Activated B cell treated with CpG ODN at 0.5 μM for 24 hours (primary cell): ENCODE measurements around the gene CYTL1. TPM values are rescaled to one million over a fixed set of nuclear protein-coding genes. Genes with fewer than 3 reads are reported as not detected.

ENCODE experiments used
- ATAC-seq: fragments of 200-7000 bp; cut with Tn5 transposase; one replicate; pipeline ENCODE4 v1.10.0; 2021; ENCODE audit warnings: low read depth, mild to moderate bottlenecking, moderate library complexity
- CTCF ChIA-PET: fragments of 350-600 bp; sonication (Branson Sonifier 250); formaldehyde crosslinking; loops from one replicate; lab custom pipeline; 2021; ENCODE audit warnings: antibody characterized with exemption; lab: Charles Lee
- POLR2A ChIA-PET: fragments of 350-600 bp; sonication (Branson Sonifier 250); formaldehyde crosslinking; loops from one replicate; lab custom pipeline; 2021; ENCODE audit warnings: antibody characterized with exemption; lab: Charles Lee
- DNase-seq: peaks from one replicate; pipeline ENCODE4 v3.0.0; 2022
- H3K27ac Mint-ChIP-seq: one replicate; pipeline ENCODE4 v1.8.0; 2020; ENCODE audit warnings: mixed read lengths
- H3K27me3 Mint-ChIP-seq: one replicate; pipeline ENCODE4 v1.8.0; 2021; ENCODE audit warnings: mixed read lengths
- H3K36me3 Mint-ChIP-seq: one replicate; pipeline ENCODE4 v1.8.0; 2021; ENCODE audit warnings: low read depth, mixed read lengths
- H3K4me1 Mint-ChIP-seq: one replicate; pipeline ENCODE4 v1.8.0; 2021; ENCODE audit warnings: mixed read lengths
- H3K4me3 Mint-ChIP-seq: one replicate; pipeline ENCODE4 v1.8.0; 2020; ENCODE audit warnings: mild to moderate bottlenecking, mixed read lengths
- H3K9me3 Mint-ChIP-seq: one replicate; pipeline ENCODE4 v1.8.0; 2020; ENCODE audit warnings: mixed read lengths
- intact Hi-C: fragments of 100-400 bp; cut with micrococcal nuclease; formaldehyde crosslinking; loops from one replicate; pipeline ENCODE4 v1.15.1; 2024
- total RNA-seq: library from RNA; stranded (reverse); gene quantifications from 2 replicates; pipeline ENCODE4 v1.2.3, GENCODE V29; 2022
- TF ChIP-seq, protein P1 (sequence below): fragments of 200-600 bp; IDR thresholded peaks from one replicate; pipeline ENCODE4 v1.8.0; 2022; ENCODE audit warnings: antibody characterized with exemption, mild to moderate bottlenecking

Gene CYTL1
- total RNA-seq, 1 donor from 2014 or later, result not detected

DNA sequence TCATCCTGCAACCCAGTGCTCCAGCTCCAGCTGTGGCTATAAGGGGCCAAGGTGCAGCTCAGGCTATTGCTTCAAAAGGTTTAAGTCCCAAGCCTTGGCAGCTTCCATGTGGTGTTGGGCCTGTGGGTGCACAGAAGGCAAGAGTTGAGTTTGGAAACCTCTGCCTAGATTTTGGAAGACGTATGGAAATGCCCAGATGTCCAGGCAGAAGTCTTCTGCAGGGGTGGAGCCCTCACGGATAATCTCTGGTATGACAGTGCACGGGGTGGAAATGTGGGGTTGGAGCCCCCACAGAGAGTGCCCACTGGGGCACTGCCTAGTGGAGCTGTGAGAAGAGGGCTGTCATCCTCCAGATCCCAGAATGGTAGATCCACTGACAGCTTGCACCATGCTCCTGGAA lies 44.5 kb downstream of the CYTL1 start:
- CTCF ChIA-PET, result no interaction called here
- DNase-seq, result no peak

DNA sequence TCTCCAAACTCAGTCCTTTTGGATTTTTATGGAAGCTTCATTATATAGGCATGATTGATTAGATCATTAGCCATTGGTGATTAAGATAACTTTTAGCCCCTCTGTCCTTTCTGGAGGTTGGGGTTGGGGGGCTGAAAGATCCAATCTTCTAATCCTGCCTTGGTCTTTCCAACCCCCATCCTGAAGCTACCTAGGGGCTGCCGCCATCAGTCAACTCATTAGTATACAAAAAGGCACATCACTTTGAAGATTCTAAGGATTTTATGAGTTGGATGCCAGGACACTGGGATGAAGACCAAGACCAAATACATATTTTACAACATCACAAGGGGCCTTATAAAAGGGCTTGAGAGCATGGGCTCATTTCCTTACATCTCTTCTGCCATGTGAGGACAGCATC lies 47.5 kb downstream of the CYTL1 start:
- TF ChIP-seq, protein P1, sequence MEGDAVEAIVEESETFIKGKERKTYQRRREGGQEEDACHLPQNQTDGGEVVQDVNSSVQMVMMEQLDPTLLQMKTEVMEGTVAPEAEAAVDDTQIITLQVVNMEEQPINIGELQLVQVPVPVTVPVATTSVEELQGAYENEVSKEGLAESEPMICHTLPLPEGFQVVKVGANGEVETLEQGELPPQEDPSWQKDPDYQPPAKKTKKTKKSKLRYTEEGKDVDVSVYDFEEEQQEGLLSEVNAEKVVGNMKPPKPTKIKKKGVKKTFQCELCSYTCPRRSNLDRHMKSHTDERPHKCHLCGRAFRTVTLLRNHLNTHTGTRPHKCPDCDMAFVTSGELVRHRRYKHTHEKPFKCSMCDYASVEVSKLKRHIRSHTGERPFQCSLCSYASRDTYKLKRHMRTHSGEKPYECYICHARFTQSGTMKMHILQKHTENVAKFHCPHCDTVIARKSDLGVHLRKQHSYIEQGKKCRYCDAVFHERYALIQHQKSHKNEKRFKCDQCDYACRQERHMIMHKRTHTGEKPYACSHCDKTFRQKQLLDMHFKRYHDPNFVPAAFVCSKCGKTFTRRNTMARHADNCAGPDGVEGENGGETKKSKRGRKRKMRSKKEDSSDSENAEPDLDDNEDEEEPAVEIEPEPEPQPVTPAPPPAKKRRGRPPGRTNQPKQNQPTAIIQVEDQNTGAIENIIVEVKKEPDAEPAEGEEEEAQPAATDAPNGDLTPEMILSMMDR, result no peak
- H3K9me3 Mint-ChIP-seq, result peaks cover 16% of the 10 kb centered on the region

More for the DNA sequence above, 44.5 kb downstream of the CYTL1 start:
- no peak for ATAC-seq
- TF ChIP-seq, protein P1, result no peak
- peaks cover 18% of the 10 kb centered on the region for H3K9me3 Mint-ChIP-seq
- H3K36me3 Mint-ChIP-seq, result peaks cover 3% of the 10 kb centered on the region
- intact Hi-C loops, result no loop called here
- no peak overlapping the region for H3K27ac Mint-ChIP-seq
- no peaks in the 10 kb centered on the region for H3K4me1 Mint-ChIP-seq
- POLR2A ChIA-PET, result no interaction called here
- no peaks in the 10 kb centered on the region for H3K27me3 Mint-ChIP-seq
- H3K4me3 Mint-ChIP-seq, result no peak overlapping the region

DNA sequence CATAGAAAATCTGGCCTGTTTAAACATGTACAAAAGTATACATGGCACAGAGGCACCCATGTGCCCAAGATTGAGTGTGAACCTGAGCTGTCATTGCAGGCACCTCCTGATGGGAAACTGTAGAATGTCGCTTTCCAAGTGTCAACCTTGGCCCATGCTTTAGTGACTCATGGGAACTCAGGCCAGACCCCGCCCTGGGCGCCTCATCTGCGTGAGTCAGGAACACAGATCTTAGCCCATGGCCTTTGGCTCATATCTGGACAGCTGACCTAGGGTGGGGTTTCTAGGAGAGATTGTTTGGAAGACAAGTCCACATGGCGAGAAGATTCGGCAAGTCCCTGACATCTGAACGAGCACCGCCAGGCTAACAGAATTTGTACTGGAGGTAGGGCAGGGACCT lies 50.0 kb downstream of the CYTL1 start:
- ChIA-PET CTCF (no interaction called here), POLR2A (no interaction called here)
- TF ChIP-seq, protein P1, result no peak
- ATAC-seq, result no peak
- H3K36me3 Mint-ChIP-seq, result no peaks in the 10 kb centered on the region
- intact Hi-C loops, result no loop called here
- H3K9me3 Mint-ChIP-seq, result peaks cover 12% of the 10 kb centered on the region
- no peak overlapping the region for H3K27ac Mint-ChIP-seq
- no peak for DNase-seq
- no peak overlapping the region for H3K4me3 Mint-ChIP-seq
- no peaks in the 10 kb centered on the region for H3K4me1 Mint-ChIP-seq
- no peaks in the 10 kb centered on the region for H3K27me3 Mint-ChIP-seq

More for the DNA sequence above, 47.5 kb downstream of the CYTL1 start:
- ChIA-PET POLR2A (no interaction called here), CTCF (no interaction called here)
- Mint-ChIP-seq H3K27me3 (no peaks in the 10 kb centered on the region), H3K4me3 (no peak overlapping the region), H3K36me3 (peaks cover 3% of the 10 kb centered on the region), H3K4me1 (no peaks in the 10 kb centered on the region), H3K27ac (no peak overlapping the region)
- intact Hi-C loops, result no loop called here
- ATAC-seq (no peak), DNase-seq (no peak)

DNA sequence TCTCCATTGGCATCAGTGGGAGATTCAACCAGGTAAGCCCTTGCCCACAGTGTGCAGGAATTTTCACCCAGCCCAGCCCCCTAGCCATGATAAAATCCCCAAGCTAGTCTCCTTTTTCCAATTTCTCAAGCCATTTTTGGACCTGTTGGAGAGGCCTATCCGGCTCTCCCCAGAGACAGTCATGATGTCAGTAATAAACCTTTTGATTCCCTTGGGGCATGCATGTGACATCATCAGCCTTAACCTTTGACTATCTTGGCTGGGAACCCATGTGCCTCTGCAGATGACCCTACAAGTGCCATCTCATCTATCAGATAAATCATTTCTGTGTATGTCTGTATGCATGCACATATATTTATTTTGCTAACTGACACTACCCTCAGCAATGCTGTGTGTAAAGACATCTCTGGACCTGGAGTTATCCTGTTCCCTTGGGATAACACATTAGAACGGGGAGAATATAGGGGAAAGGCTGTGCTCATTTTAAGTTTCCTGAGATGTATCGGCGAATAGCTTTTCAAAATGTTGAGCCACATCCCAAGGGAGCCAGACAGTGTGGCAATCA lies 51.0 kb downstream of the CYTL1 start:
- Mint-ChIP-seq H3K27ac (no peak overlapping the region), H3K27me3 (no peaks in the 10 kb centered on the region), H3K4me1 (no peaks in the 10 kb centered on the region), H3K9me3 (peaks cover 18% of the 10 kb centered on the region), H3K36me3 (no peaks in the 10 kb centered on the region), H3K4me3 (no peak overlapping the region)
- intact Hi-C loops, result no loop called here
- TF ChIP-seq, protein P1, result no peak
- ATAC-seq, result no peak
- ChIA-PET CTCF (no interaction called here), POLR2A (no interaction called here)
- no peak for DNase-seq

Other genes starting within 250 kb of the CYTL1 start
- gene MSX1, start 159.8 kb downstream of the CYTL1 start, total RNA-seq, result not detected in 2 replicates
- gene STK32B, start 32.0 kb upstream of the CYTL1 start, total RNA-seq, result 0.20 TPM in 1 of 2 replicates, not detected in the other